SK-N-SH (cell line): ENCODE results near the gene LRRC8E.

Source experiments
- CHD2 ChIP-seq: fragments of 150-350 bp; IDR thresholded peaks from 2 replicates; pipeline ENCODE4 v1.6.1; 2018; ENCODE audit warnings: low read length; ENCODE audit not compliant: partially characterized antibody
- CTCF ChIP-seq: fragments of 200-600 bp; sonication (generic); IDR thresholded peaks from 2 replicates; pipeline ENCODE4 v1.6.1; 2017; ENCODE audit warnings: antibody characterized with exemption, mild to moderate bottlenecking, moderate library complexity
- EP300 ChIP-seq, 2 experiments: IDR thresholded peaks; 2 replicates each; pipeline versions ENCODE4 v1.4.0 to v1.6.1; 2012; ENCODE audit warnings: borderline replicate concordance in 1 of 2, low read depth in 1 of 2, low read length in 1 of 2
- EZH2phosphoT487 ChIP-seq: fragments of 200-600 bp; sonication (generic); IDR thresholded peaks from 2 replicates; pipeline ENCODE4 v1.6.1; 2017; ENCODE audit warnings: low read depth, mixed run types, mild to moderate bottlenecking, antibody characterized with exemption, moderate library complexity, borderline replicate concordance
- FOXJ3 ChIP-seq: sonication (generic); formaldehyde crosslinking; IDR thresholded peaks from 2 replicates; pipeline ENCODE4 v1.5.1; 2020; ENCODE audit warnings: mild to moderate bottlenecking, missing genetic modification reagents
- JUND ChIP-seq: IDR thresholded peaks from 2 replicates; pipeline ENCODE4 v1.4.0; 2012
- POLR2AphosphoS5 ChIP-seq: IDR thresholded peaks from 2 replicates; pipeline ENCODE4 v1.6.1; 2012; ENCODE audit warnings: low read depth, low read length
- USF1 ChIP-seq: IDR thresholded peaks from 2 replicates; pipeline ENCODE4 v1.4.0; 2012; ENCODE audit warnings: low read depth, borderline replicate concordance
- TF ChIP-seq, protein P1 (sequence below): IDR thresholded peaks from 2 replicates; pipeline ENCODE4; 2012

DNA sequence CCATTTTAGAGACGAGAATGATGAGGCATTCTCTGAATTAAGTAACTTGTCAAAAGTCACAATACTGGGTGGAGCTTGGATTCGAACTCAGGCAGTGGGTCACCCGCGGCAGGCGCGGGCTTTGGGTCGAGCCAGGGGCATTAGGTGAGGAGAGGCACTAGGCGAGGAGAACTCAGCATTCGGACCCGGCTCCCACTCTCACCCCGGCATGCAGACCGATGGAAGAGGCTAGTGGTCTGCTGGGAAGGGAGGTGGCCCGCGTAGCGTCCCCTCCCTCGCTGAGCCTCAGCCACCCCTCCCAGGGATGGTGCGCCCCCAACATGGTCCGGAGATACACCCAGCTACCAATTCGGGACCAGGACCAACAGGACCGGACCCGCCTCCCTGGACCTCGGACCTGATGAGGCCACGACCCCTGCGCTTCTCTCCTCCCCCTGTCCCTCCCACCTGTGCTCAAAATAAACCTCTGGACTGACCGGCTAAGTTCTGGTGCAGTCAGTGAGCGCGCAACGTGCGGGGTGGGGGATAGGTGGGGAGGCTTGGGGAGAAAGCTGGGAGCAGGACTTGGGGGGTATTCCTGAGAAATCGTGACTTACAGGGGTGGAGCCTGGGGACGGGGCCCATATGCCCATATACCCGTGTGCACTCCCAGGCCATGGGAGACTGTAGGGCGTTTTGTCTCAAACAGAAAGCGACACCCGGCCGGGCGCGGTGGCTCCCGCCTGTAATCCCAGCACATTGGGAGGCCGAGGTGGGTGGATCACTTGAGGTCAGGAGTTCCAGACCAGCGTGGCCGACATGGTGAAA, 30.5 kb downstream of the LRRC8E start:
- TF ChIP-seq EZH2phosphoT487: no peak
- no peak for TF ChIP-seq EP300 (IDR thresholded peaks at IDR 0.05; ENCODE audit: borderline replicate concordance in 1 of 2, low read depth in 1 of 2, low read length in 1 of 2)
- no peak for TF ChIP-seq CTCF
- no peak for TF ChIP-seq CHD2
- no peak for TF ChIP-seq USF1
- TF ChIP-seq FOXJ3 (CRISPR knock-in tag): no peak
- TF ChIP-seq, protein P1, sequence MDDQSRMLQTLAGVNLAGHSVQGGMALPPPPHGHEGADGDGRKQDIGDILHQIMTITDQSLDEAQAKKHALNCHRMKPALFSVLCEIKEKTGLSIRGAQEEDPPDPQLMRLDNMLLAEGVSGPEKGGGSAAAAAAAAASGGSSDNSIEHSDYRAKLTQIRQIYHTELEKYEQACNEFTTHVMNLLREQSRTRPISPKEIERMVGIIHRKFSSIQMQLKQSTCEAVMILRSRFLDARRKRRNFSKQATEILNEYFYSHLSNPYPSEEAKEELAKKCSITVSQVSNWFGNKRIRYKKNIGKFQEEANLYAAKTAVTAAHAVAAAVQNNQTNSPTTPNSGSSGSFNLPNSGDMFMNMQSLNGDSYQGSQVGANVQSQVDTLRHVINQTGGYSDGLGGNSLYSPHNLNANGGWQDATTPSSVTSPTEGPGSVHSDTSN: no peak
- no peak for TF ChIP-seq JUND
- TF ChIP-seq POLR2AphosphoS5: no peak
